HG03159 (cell line): ENCODE measurements around the gene ATG9B.
"Not testable (repeated sequence)": the region's sequence is repeated elsewhere in the genome, so short reads cannot be mapped to it uniquely, and the experiment has no call there.

Experiments used
- ATAC-seq: cut with Tn5 transposase; IDR thresholded peaks from one replicate; pipeline ENCODE4 v1.9.1; 2021; ENCODE audit warnings: mild to moderate bottlenecking, moderate library complexity; ENCODE audit not compliant: unreplicated experiment

ATG9B gene

GRCh38 chr7:151039850-151040548 lies 15.7 kb upstream of the ATG9B start:
- no peak for ATAC-seq

- ATAC-seq: no peak
Measured at GRCh38 chr7:151038951-151039849, 14.9 kb upstream of the ATG9B start.

GRCh38 chr7:151035902-151036301 lies 11.6 kb upstream of the ATG9B start:
- no peak for ATAC-seq

GRCh38 chr7:151035026-151035717 lies 10.9 kb upstream of the ATG9B start:
- ATAC-seq: no peak

- ATAC-seq: no peak
Measured at GRCh38 chr7:151034312-151035025, 10.2 kb upstream of the ATG9B start.

- no peak for ATAC-seq
Measured at GRCh38 chr7:151033864-151034249, 9.6 kb upstream of the ATG9B start.

- no peak for ATAC-seq
Measured at GRCh38 chr7:151032936-151033863, 8.9 kb upstream of the ATG9B start.

- ATAC-seq: no peak
Measured at GRCh38 chr7:151031011-151031410, 6.7 kb upstream of the ATG9B start.

GRCh38 chr7:151028948-151029501 lies 4.7 kb upstream of the ATG9B start:
- no peak for ATAC-seq

GRCh38 chr7:151028131-151028947 lies 4.0 kb upstream of the ATG9B start, which contains the start of gene ABCB8:
Gene ABCB8, plus strand, starts transcription at chr7:151028450. Its CDS starts 66 bp downstream, at chr7:151028516.
- peak; percentile 94 for ATAC-seq

- ATAC-seq: peak; percentile 5
Measured at GRCh38 chr7:151027728-151028130, 3.4 kb upstream of the ATG9B start.

- ATAC-seq: not testable (repeated sequence)
Measured at GRCh38 chr7:151026771-151027727, 2.8 kb upstream of the ATG9B start.

- ATAC-seq: no peak
Measured at GRCh38 chr7:151025924-151026671, 1.8 kb upstream of the ATG9B start.

- ATAC-seq: no peak
Measured at GRCh38 chr7:151023232-151023631, 1.1 kb downstream of the ATG9B start.

GRCh38 chr7:151020231-151020630 lies 4.1 kb downstream of the ATG9B start:
- no peak for ATAC-seq

GRCh38 chr7:151019130-151019447 lies 5.2 kb downstream of the ATG9B start:
- ATAC-seq: no peak
